ENCODE data around the gene LYL1. TPM values are rescaled to one million over a fixed set of nuclear protein-coding genes. Genes with fewer than 3 reads are reported as not detected.

Gene LYL1
- total and polyA plus RNA-seq, 2 of the 13 experiments (the other 11 are each of a cell fraction or from before 2014, with no cell fraction given): 0.75 to 0.92 TPM

DNA sequence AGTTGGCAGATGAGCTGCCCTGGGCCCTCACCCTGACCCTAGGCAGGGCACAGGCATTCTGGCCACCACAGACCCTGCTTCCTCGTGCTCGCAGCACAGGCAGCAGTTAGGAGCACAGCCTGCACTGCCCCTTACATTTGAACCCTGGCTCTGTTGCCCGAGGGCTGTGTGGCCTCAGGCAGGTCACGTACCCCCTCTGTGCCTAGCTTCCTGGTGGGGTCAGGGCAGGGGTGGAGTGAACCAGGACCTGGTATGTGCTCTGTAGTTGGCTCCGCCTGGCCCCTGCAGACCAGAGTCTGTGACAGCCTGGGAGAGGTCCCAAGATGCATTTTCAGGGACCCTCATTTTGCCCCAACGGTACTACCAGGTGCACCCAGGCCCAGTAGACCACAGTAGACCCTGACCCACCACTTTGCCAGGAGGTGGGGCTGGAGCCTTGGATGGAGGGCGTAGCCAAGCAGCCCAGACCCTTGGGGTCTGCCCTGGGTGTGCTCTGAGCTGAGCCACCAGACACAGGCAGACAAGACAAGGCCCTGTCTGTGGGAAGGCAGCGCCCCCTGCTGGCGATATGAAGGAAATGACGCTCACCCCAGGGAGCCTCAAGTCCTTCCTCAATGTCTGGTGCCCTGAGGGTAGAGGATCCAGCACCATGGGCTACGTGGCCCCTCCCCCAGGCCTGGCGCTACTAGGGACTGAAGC, 9.1 kb downstream of the LYL1 start (continued):
- TF ChIP-seq, protein P1, sequence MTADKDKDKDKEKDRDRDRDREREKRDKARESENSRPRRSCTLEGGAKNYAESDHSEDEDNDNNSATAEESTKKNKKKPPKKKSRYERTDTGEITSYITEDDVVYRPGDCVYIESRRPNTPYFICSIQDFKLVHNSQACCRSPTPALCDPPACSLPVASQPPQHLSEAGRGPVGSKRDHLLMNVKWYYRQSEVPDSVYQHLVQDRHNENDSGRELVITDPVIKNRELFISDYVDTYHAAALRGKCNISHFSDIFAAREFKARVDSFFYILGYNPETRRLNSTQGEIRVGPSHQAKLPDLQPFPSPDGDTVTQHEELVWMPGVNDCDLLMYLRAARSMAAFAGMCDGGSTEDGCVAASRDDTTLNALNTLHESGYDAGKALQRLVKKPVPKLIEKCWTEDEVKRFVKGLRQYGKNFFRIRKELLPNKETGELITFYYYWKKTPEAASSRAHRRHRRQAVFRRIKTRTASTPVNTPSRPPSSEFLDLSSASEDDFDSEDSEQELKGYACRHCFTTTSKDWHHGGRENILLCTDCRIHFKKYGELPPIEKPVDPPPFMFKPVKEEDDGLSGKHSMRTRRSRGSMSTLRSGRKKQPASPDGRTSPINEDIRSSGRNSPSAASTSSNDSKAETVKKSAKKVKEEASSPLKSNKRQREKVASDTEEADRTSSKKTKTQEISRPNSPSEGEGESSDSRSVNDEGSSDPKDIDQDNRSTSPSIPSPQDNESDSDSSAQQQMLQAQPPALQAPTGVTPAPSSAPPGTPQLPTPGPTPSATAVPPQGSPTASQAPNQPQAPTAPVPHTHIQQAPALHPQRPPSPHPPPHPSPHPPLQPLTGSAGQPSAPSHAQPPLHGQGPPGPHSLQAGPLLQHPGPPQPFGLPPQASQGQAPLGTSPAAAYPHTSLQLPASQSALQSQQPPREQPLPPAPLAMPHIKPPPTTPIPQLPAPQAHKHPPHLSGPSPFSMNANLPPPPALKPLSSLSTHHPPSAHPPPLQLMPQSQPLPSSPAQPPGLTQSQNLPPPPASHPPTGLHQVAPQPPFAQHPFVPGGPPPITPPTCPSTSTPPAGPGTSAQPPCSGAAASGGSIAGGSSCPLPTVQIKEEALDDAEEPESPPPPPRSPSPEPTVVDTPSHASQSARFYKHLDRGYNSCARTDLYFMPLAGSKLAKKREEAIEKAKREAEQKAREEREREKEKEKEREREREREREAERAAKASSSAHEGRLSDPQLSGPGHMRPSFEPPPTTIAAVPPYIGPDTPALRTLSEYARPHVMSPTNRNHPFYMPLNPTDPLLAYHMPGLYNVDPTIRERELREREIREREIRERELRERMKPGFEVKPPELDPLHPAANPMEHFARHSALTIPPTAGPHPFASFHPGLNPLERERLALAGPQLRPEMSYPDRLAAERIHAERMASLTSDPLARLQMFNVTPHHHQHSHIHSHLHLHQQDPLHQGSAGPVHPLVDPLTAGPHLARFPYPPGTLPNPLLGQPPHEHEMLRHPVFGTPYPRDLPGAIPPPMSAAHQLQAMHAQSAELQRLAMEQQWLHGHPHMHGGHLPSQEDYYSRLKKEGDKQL (CRISPR knock-in tag; IDR thresholded peaks at IDR 0.05; ENCODE audit: low read depth): no peak
- TF ChIP-seq CBX1 (IDR thresholded peaks at IDR 0.05; ENCODE audit: low read depth) (no peak), YY1 (IDR thresholded peaks at IDR 0.05; ENCODE audit: insufficient read depth, insufficient replicate concordance, low read depth, low read length) (peak; percentile 19), KAT2B (IDR thresholded peaks at IDR 0.05; ENCODE audit: borderline replicate concordance, low read depth, low read length) (no peak), SSRP1 (CRISPR knock-in tag; IDR thresholded peaks at IDR 0.05) (no peak), ZNF292 (CRISPR knock-in tag; IDR thresholded peaks at IDR 0.05; ENCODE audit: borderline replicate concordance, low read depth) (no peak), ZNF678 (CRISPR knock-in tag; IDR thresholded peaks at IDR 0.05) (no peak), EED (CRISPR knock-in tag; IDR thresholded peaks at IDR 0.05) (0 out of 2 replicates have a peak, but pooled peaks have one; percentile 44), UBTF (CRISPR knock-in tag; IDR thresholded peaks at IDR 0.05) (0 out of 2 replicates have a peak, but pooled peaks have one; percentile 21)
- TF ChIP-seq, protein P2, sequence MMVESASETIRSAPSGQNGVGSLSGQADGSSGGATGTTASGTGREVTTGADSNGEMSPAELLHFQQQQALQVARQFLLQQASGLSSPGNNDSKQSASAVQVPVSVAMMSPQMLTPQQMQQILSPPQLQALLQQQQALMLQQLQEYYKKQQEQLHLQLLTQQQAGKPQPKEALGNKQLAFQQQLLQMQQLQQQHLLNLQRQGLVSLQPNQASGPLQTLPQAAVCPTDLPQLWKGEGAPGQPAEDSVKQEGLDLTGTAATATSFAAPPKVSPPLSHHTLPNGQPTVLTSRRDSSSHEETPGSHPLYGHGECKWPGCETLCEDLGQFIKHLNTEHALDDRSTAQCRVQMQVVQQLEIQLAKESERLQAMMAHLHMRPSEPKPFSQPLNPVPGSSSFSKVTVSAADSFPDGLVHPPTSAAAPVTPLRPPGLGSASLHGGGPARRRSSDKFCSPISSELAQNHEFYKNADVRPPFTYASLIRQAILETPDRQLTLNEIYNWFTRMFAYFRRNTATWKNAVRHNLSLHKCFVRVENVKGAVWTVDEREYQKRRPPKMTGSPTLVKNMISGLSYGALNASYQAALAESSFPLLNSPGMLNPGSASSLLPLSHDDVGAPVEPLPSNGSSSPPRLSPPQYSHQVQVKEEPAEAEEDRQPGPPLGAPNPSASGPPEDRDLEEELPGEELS (CRISPR knock-in tag; IDR thresholded peaks at IDR 0.05): 0 out of 2 replicates have a peak, but pooled peaks have one; percentile 17
- TF ChIP-seq, protein P3, sequence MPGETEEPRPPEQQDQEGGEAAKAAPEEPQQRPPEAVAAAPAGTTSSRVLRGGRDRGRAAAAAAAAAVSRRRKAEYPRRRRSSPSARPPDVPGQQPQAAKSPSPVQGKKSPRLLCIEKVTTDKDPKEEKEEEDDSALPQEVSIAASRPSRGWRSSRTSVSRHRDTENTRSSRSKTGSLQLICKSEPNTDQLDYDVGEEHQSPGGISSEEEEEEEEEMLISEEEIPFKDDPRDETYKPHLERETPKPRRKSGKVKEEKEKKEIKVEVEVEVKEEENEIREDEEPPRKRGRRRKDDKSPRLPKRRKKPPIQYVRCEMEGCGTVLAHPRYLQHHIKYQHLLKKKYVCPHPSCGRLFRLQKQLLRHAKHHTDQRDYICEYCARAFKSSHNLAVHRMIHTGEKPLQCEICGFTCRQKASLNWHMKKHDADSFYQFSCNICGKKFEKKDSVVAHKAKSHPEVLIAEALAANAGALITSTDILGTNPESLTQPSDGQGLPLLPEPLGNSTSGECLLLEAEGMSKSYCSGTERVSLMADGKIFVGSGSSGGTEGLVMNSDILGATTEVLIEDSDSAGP (CRISPR knock-in tag; IDR thresholded peaks at IDR 0.05; ENCODE audit: borderline replicate concordance): peak; percentile 73; the same call in 1 of the 2 replicates
- TF ChIP-seq, protein P4, sequence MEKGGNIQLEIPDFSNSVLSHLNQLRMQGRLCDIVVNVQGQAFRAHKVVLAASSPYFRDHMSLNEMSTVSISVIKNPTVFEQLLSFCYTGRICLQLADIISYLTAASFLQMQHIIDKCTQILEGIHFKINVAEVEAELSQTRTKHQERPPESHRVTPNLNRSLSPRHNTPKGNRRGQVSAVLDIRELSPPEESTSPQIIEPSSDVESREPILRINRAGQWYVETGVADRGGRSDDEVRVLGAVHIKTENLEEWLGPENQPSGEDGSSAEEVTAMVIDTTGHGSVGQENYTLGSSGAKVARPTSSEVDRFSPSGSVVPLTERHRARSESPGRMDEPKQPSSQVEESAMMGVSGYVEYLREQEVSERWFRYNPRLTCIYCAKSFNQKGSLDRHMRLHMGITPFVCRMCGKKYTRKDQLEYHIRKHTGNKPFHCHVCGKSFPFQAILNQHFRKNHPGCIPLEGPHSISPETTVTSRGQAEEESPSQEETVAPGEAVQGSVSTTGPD (CRISPR knock-in tag; IDR thresholded peaks at IDR 0.05): no peak
- TF ChIP-seq, protein P5, sequence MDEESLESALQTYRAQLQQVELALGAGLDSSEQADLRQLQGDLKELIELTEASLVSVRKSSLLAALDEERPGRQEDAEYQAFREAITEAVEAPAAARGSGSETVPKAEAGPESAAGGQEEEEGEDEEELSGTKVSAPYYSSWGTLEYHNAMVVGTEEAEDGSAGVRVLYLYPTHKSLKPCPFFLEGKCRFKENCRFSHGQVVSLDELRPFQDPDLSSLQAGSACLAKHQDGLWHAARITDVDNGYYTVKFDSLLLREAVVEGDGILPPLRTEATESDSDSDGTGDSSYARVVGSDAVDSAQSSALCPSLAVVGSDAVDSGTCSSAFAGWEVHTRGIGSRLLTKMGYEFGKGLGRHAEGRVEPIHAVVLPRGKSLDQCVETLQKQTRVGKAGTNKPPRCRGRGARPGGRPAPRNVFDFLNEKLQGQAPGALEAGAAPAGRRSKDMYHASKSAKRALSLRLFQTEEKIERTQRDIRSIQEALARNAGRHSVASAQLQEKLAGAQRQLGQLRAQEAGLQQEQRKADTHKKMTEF (CRISPR knock-in tag; IDR thresholded peaks at IDR 0.05): 0 out of 2 replicates have a peak, but pooled peaks have one; percentile 25
